HG02981 (cell line): ENCODE results near the gene USP37.

ENCODE experiments used
- ATAC-seq: cut with Tn5 transposase; IDR thresholded peaks from one replicate; pipeline ENCODE4 v1.9.1; 2021; ENCODE audit warnings: mild to moderate bottlenecking, moderate library complexity; ENCODE audit not compliant: unreplicated experiment

The USP37 gene

GRCh38 chr2:218477247-218477646, 90.9 kb downstream of the USP37 start:
- ATAC-seq = no peak

DNA sequence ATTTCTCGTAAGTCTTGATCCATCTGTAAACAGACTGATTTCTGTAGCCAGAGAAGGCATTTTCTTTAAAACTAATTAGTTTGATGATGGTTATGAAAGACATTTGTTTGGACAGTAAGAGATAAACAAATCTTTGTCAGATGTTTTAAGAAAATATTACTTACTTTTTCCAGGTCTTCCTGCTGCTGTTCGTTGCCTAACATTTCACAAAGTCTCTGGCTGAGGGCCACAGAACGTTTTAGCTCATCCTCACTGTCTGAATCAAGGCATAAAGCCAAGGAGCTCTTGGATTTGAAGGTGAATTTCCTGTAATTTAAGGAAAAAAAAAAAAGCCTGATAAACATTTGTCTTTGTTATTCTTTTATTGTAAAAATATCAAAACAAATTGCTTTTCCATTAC, 91.5 kb downstream of the USP37 start:
- no peak for ATAC-seq

DNA sequence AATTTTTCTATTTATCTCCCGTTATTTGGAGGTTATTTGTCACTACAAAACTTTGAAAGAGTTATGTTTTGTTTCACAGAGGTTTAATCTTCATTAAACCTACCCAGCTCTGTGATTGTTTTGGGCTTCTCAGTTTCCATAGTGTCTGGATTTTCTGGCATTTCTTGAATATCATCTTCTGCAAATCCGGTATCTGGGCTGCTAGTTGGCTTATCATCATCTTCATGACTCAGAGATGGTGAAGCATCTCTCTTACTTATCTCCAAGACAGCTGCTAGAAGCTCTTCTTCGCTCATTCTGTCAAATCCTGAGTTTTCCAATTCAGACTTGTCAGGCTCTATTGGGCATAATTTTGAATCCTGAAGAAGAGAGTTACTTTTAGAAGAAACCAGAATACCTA, 93.6 kb downstream of the USP37 start:
- ATAC-seq = no peak

- ATAC-seq = no peak
Measured at GRCh38 chr2:218472988-218473387, 95.2 kb downstream of the USP37 start.

GRCh38 chr2:218471982-218472381, 96.2 kb downstream of the USP37 start:
- ATAC-seq = no peak

- no peak for ATAC-seq
Measured at GRCh38 chr2:218471036-218471435, 97.1 kb downstream of the USP37 start.

DNA sequence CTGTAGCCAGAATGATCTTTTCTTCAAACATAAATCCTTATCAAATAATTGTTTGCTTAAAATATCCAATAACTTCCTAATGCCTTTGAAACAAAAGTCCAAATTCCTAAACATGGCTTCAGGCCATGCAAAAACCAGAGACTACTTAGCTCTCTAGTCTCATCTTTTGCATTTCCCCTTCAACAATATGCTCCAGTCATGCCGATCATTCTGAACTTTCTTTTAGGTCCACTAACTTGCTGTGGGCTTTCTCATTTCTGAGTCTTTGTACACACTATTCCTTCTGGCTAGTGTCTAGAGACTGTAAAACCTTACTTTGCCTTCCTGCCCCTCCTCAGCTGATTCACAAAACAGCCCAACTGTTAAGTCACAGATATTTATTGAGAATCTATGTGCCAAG, 97.7 kb downstream of the USP37 start:
- no peak for ATAC-seq

DNA sequence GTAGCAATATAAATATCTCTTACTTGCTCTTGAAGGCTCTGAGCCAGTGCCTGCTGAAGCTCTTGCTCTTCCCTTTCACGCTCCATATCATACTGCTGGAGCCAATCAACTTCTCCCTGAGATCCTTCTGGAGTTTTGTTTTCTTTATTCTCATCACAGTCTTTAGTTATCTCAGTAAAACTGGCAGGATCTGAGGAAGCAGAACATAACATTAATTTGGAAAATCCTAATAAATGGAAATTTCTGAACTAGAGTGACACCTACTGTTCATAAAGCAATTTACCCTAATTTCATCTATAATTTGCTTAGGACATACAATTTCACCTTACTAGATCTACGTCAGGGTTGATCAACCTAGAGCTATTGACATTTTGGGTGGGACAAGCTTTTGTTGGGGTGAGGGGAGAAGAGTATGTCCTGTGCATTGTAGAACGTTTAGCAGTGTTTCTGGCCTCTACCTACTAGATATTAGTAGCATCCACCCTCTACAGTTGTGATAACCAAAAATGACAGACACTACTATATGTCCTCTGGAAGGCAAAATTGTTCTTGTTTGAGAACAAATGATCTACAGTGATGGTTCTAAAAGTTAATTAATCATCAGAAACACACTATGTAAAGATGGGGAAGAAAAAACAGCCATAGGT, 102.0 kb downstream of the USP37 start:
- no peak for ATAC-seq

- ATAC-seq = no peak
Measured at GRCh38 chr2:218458598-218458997, 109.6 kb downstream of the USP37 start.

DNA sequence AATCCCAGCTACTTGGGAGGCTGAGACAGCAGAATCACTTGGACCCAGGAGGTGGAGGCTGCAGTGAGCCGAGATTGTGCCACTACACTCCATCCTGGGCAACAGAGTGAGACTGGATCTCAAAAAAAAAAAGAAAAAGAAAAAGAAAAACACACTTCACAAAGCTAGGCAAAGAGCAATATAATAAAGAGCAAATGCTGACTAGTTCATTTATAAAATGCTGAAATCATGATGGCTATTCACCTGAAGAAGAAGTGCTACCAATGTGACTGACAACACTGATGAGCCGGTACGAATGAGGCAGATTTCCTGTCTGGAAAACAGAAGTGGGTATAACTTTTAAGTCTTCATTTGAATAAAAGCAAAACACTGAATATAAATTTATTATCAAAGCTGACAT, 111.3 kb downstream of the USP37 start:
- ATAC-seq = no peak

- ATAC-seq = no peak
Measured at GRCh38 chr2:218452079-218452478, 116.1 kb downstream of the USP37 start.

DNA sequence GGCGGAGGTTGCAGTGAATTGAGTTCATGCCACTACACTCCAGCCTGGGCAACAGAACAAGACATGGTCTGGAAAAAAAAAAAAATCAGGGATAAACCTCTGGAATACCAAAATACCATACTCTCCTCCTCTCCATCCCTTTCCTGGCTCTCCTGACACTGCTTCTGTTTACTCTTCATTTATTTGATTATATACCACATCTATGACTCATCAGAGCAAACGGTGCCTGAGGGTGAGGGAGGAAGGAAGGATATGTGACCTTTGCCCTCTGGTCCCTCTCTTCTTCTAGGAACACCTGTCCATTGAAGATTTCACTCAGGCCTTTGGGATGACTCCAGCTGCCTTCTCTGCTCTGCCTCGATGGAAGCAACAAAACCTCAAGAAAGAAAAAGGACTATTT, 119.2 kb downstream of the USP37 start:
- no peak for ATAC-seq

GRCh38 chr2:218447072-218447471, 121.1 kb downstream of the USP37 start:
- ATAC-seq = no peak

DNA sequence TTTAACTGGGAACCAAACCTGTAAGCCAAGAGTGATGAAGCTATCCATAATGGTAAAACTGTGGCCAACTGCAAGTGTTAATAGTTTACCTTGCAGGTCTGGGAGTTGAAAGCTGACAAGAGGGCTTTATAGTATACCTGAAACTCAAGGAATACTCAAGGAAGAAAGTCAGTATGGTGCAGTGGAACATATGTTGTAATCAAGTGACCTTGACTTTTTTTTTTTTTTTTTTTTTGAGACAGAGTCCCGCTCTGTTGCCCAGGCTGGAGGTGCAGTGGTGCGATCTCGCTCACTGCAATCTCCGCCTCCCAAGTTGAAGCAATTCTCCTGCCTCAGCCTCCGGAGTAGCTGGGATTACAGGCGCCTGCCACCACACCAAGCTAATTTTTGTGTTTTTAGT, 121.6 kb downstream of the USP37 start:
- ATAC-seq = no peak

- ATAC-seq = no peak
Measured at GRCh38 chr2:218445602-218446001, 122.5 kb downstream of the USP37 start.

GRCh38 chr2:218444692-218445357, 123.3 kb downstream of the USP37 start:
- ATAC-seq = no peak

DNA sequence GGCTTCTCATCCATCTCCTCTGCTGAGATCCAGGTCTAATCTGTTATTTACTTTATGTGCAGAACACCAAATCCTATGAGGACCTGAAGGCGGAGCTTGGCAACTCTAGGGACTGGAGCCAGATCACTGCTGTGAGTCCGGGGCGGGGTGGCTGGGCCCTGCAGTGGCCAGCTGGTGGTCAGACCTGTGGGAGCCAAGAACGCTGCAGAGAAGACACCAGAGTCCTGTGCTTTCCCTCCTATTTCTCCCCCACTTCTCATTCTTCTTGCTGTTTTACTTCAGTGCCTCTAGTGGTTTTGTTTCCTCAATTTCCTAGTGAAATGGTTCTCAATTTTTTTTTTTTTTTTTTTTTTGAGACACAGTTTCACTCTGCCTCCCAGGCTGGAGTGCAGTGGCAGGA, 129.6 kb downstream of the USP37 start:
- ATAC-seq = no peak

DNA sequence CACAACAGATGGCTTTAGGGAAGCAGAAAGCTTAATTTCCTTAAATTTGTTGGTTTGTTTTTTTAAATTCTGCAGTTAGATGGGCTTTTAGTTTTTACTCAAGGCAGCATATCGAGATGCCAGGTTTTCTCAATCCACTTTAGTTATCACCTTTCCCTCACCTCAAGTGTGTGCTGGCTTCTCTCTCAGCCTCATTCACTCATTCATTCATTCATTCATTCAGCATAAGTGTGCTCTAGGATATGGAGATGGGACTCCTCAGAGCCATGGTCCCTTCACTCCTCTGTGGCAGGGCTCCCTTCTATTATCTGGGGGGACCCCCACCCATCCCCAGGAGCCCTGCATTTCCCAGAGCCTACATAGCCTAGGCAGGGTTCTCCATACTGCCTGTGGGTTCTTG, 130.2 kb downstream of the USP37 start:
- no peak for ATAC-seq

- no peak for ATAC-seq
Measured at GRCh38 chr2:218436992-218437391, 131.2 kb downstream of the USP37 start.

DNA sequence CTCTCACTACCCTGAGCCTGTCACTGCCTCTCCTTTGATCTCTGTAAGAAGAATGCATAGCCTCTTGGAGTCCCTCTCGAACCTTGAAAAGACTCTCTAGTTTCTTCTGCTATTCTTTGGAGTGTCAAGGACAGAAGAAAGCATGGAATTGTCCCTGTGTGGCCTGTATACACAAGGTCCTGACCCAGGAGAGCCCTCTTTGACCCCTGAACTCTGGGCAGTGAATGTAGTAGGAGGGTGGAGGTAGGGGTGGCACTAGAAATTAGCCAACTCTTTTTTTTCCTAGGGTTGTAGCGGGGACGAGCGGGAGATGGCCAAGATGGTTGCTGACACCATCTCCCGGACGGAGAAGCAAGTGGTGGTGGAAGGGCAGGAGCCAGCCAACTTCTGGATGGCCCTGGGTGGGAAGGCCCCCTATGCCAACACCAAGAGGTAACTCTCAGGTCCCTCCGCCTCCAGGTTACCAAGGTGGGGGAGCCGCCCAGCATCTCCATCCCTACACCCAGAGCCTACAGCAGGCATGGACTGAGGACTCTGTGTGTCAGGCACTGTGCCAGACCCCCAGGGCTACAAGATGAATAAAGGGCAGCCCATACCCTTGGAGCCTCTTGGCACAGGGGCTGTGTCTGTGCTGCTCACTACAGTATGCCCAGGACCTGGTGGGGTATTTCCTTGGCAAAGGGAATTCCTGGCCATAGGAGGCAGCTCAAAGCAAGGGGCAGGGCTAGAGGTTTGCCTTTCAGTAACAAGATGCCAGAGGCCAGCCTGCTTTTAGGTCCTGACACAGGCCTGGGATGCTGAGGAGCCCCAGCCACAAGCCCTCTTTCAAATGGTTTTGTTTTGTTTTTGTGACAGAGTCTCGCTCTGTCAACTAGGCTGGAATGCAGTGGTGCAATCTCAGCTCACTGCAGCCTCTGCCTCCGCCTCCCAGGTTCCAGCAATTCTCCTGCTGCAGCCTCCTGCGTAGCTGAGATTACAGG, 132.9 kb downstream of the USP37 start:
- no peak for ATAC-seq

DNA sequence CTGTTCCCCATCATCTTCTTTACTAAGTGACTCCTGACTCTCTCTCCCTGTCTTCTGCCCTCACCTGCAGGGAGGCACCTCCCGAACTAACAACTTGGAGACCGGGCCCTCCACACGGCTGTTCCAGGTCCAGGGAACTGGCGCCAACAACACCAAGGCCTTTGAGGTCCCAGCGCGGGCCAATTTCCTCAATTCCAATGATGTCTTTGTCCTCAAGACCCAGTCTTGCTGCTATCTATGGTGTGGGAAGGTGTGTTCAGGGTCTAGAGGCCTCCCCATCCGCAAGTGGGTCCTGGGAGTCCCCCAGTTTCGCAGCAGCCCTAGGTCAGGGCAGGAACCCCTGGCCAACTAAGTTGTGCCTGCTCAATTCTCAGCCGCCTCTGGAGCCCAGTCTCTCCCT, 133.7 kb downstream of the USP37 start:
- ATAC-seq = no peak
